Measurements from ENCODE around the gene CFAP251. TPM values are rescaled to one million over a fixed set of nuclear protein-coding genes. Genes with fewer than 3 reads are reported as not detected.

The CFAP251 gene
- total and polyA plus RNA-seq, 7 donors, result 0.68 to 3.0 (median 1.1) TPM; not detected in 1

- Histone ChIP-seq H3K4me3 (peak overlapping the region; percentile 41 to 84 (median 70)), H3K4me1 (peaks cover 0 to 21% (median 16%) of the 10 kb centered on the region in 4 donors), H3K9me3 (no peaks in the 10 kb centered on the region), H3K36me3 (no peaks in the 10 kb centered on the region), H3K27me3 (no peaks in the 10 kb centered on the region), H3K27ac (peak overlapping the region; percentile 79 to 92 (median 87))
- peak; percentile 87 for DNase-seq
- intact Hi-C loops (cut with DNase I), result loop anchor here (10.0 kb wide), 1 partner anchor 201 kb away; the partner anchor contains the start of gene DIABLO
- TF ChIP-seq EP300 (IDR thresholded peaks at IDR 0.05), result no peak
- peak; percentile 29 to 81 (median 48) for TF ChIP-seq POLR2AphosphoS5 (IDR thresholded peaks at IDR 0.05)
- TF ChIP-seq CTCF (IDR thresholded peaks at IDR 0.05), result no peak
- no peak for TF ChIP-seq POLR2A (IDR thresholded peaks at IDR 0.05)
- WGBS, 2 donors, result 5 to 14% methylated on average over 43 of the region's 43 CpGs
Measured at GRCh38 chr12:122023339-122024131, 105.1 kb downstream of the CFAP251 start.

GRCh38 chr12:122024132-122024785 is 105.9 kb downstream of the CFAP251 start:
- Histone ChIP-seq H3K9me3 (no peaks in the 10 kb centered on the region), H3K27me3 (no peaks in the 10 kb centered on the region), H3K4me1 (peaks cover 0 to 21% (median 16%) of the 10 kb centered on the region in 4 donors), H3K4me3 (peak overlapping the region in 3 of 4 donors; percentile 61 to 84 (median 79)), H3K36me3 (no peaks in the 10 kb centered on the region), H3K27ac (peak overlapping the region; percentile 79 to 92 (median 87))
- TF ChIP-seq CTCF (IDR thresholded peaks at IDR 0.05), result no peak
- no peak for TF ChIP-seq POLR2A (IDR thresholded peaks at IDR 0.05)
- TF ChIP-seq POLR2AphosphoS5 (IDR thresholded peaks at IDR 0.05), result no peak
- TF ChIP-seq EP300 (IDR thresholded peaks at IDR 0.05), result no peak
- 61 to 63% methylated on average over 16 of the region's 16 CpGs for WGBS, 2 donors
- no peak for DNase-seq
- intact Hi-C loops (cut with DNase I), result loop anchor here (10.0 kb wide), 1 partner anchor 201 kb away; the partner anchor contains the start of gene DIABLO

GRCh38 chr12:122026706-122027333 is 108.4 kb downstream of the CFAP251 start:
- TF ChIP-seq CTCF (IDR thresholded peaks at IDR 0.05), result no peak
- no peak overlapping the region for H3K27ac ChIP-seq
- intact Hi-C loops (cut with DNase I), result loop anchor here (10.0 kb wide), 1 partner anchor 198 kb away; the partner anchor contains the start of gene DIABLO
- H3K27me3 ChIP-seq, result no peaks in the 10 kb centered on the region
- H3K36me3 ChIP-seq, result no peaks in the 10 kb centered on the region
- no peak overlapping the region for H3K4me3 ChIP-seq
- peaks cover 0 to 18% (median 8%) of the 10 kb centered on the region in 4 donors for H3K4me1 ChIP-seq
- H3K9me3 ChIP-seq, result no peaks in the 10 kb centered on the region
- DNase-seq, result no peak
- WGBS, 2 donors, result 84 to 95% methylated on average over 7 of the region's 7 CpGs

GRCh38 chr12:122028165-122028904 is 109.9 kb downstream of the CFAP251 start:
- 66 to 79% methylated on average over 12 of the region's 12 CpGs for WGBS, 2 donors
- H3K27ac ChIP-seq, result no peak overlapping the region
- TF ChIP-seq POLR2AphosphoS5 (IDR thresholded peaks at IDR 0.05) (no peak), EP300 (IDR thresholded peaks at IDR 0.05) (no peak), POLR2A (IDR thresholded peaks at IDR 0.05) (no peak), CTCF (IDR thresholded peaks at IDR 0.05) (no peak)

More at GRCh38 chr12:122028165-122028904, 109.9 kb downstream of the CFAP251 start:
- Histone ChIP-seq H3K4me1 (peaks cover 0 to 17% (median 8%) of the 10 kb centered on the region in 4 donors), H3K4me3 (no peak overlapping the region), H3K36me3 (no peaks in the 10 kb centered on the region), H3K27me3 (no peaks in the 10 kb centered on the region), H3K9me3 (no peaks in the 10 kb centered on the region)
- intact Hi-C loops (cut with DNase I), result loop anchor here (10.0 kb wide), 1 partner anchor 196 kb away; the partner anchor contains the start of gene DIABLO
- DNase-seq, result no peak

All from sigmoid colon (tissue), 7 donors.